Measurements from ENCODE around the gene FOXD2. TPM values are rescaled to one million over a fixed set of nuclear protein-coding genes. Genes with fewer than 3 reads are reported as not detected.

FOXD2 gene
- polyA plus RNA-seq, 1 of the 3 experiments (the other 2 are of a cell fraction): not detected

- CTCF ChIA-PET: interaction anchor here (1.0 to 7.9 kb wide), 4 partner anchors 8 to 271 kb away, joined by 3 to 94 read pairs (median 6); partner anchors contain the start of gene FOXD2
- POLR2A ChIA-PET: no interaction called here
- Histone ChIP-seq H3K4me2 (peak overlapping the region; percentile 75), H3K4me3 (ENCODE audit: low read depth in 2 of 2, low read length in 1 of 2) (peak overlapping the region in 1 of 2 experiments; percentile 27; a peak in 1 of 4 replicates), H3F3A (replicated peaks; ENCODE audit: insufficient read depth) (no peaks in the 10 kb centered on the region), H3K27ac (ENCODE audit: low read depth in 2 of 2, low read length in 1 of 2) (no peak overlapping the region), H2AFZ (ENCODE audit: low read depth) (peak overlapping the region; percentile 14; the same call in 1 of the 2 replicates), H3K79me2 (ENCODE audit: insufficient read depth) (no peaks in the 10 kb centered on the region), H4K20me1 (ENCODE audit: insufficient read depth) (no peaks in the 10 kb centered on the region), H3K36me3 (replicated peaks in 1 of 2; ENCODE audit: control insufficient read depth in 1 of 2, insufficient read depth in 2 of 2, low read length in 1 of 2) (no peaks in the 10 kb centered on the region), H3K9me3 (no peaks in the 10 kb centered on the region), H3K27me3 (ENCODE audit: insufficient read depth) (peaks cover 100% of the 10 kb centered on the region), H3K9me2 (no peaks in the 10 kb centered on the region), H3K4me1 (ENCODE audit: control insufficient read depth in 1 of 2, insufficient read depth in 2 of 2, low read depth in 1 of 2, low read length in 1 of 2) (peaks cover 0 to 3% of the 10 kb centered on the region in 2 experiments; a peak in 1 of 4 replicates), H3K9ac (no peak overlapping the region)
- 29% methylated on average over 14 of the region's 15 CpGs for WGBS (ENCODE audit: low lambda C conversion rate)
- peak; percentile 30 for DNase-seq
- TF ChIP-seq TAF1 (IDR thresholded peaks at IDR 0.05; ENCODE audit: borderline replicate concordance, low read depth, low read length) (no peak), MXI1 (IDR thresholded peaks at IDR 0.05; ENCODE audit: low read depth, low read length) (no peak), MEF2A (IDR thresholded peaks at IDR 0.05; ENCODE audit: borderline replicate concordance, low read depth) (no peak), TEAD4 (IDR thresholded peaks at IDR 0.05; ENCODE audit: borderline replicate concordance, insufficient read depth) (no peak), FOSL2 (IDR thresholded peaks at IDR 0.05; ENCODE audit: borderline replicate concordance, low read depth) (no peak), EP300 (IDR thresholded peaks at IDR 0.05; ENCODE audit: borderline replicate concordance in 1 of 2, low read depth in 1 of 2, low read length in 1 of 2) (no peak), JUND (IDR thresholded peaks at IDR 0.05) (no peak), IRF3 (IDR thresholded peaks at IDR 0.05; ENCODE audit: low read depth, low read length) (no peak), CHD2 (IDR thresholded peaks at IDR 0.05; ENCODE audit: low read length, partially characterized antibody) (no peak)
Measured at GRCh38 chr1:47444297-47444561, 6.4 kb downstream of the FOXD2 start.

GRCh38 chr1:47444562-47445465 is 7.0 kb downstream of the FOXD2 start:
- Histone ChIP-seq H3K79me2 (ENCODE audit: insufficient read depth) (no peaks in the 10 kb centered on the region), H3K4me2 (peak overlapping the region; percentile 75), H3K9me2 (no peaks in the 10 kb centered on the region), H3K4me3 (ENCODE audit: low read depth in 2 of 2, low read length in 1 of 2) (peak overlapping the region in 1 of 2 experiments; percentile 27; a peak in 2 of 4 replicates), H3K27ac (ENCODE audit: low read depth in 2 of 2, low read length in 1 of 2) (no peak overlapping the region), H3K27me3 (ENCODE audit: insufficient read depth) (peaks cover 100% of the 10 kb centered on the region), H4K20me1 (ENCODE audit: insufficient read depth) (no peaks in the 10 kb centered on the region), H3K9me3 (no peaks in the 10 kb centered on the region), H3K4me1 (ENCODE audit: control insufficient read depth in 1 of 2, insufficient read depth in 2 of 2, low read depth in 1 of 2, low read length in 1 of 2) (peaks cover 0 to 3% of the 10 kb centered on the region in 2 experiments; a peak in 1 of 4 replicates), H2AFZ (ENCODE audit: low read depth) (peak overlapping the region; percentile 14; the same call in 1 of the 2 replicates), H3F3A (replicated peaks; ENCODE audit: insufficient read depth) (no peaks in the 10 kb centered on the region), H3K36me3 (replicated peaks in 1 of 2; ENCODE audit: control insufficient read depth in 1 of 2, insufficient read depth in 2 of 2, low read length in 1 of 2) (no peaks in the 10 kb centered on the region), H3K9ac (no peak overlapping the region)
- no peak for TF ChIP-seq NFIC (IDR thresholded peaks at IDR 0.05; ENCODE audit: borderline replicate concordance)
- TF ChIP-seq EZH2phosphoT487 (IDR thresholded peaks at IDR 0.05; ENCODE audit: borderline replicate concordance, low read depth): peak; percentile 89
- POLR2A ChIA-PET: no interaction called here
- WGBS (ENCODE audit: low lambda C conversion rate): 2% methylated on average over 26 of the region's 73 CpGs
- peak; percentile 55 for DNase-seq
- CTCF ChIA-PET: interaction anchor here (0.6 to 7.9 kb wide), 5 partner anchors 8 to 271 kb away, joined by 3 to 94 read pairs (median 5); partner anchors contain the start of gene FOXD2
